Keratinocyte (primary cell): ENCODE data around the gene PRKCE. TPM values are rescaled to one million over a fixed set of nuclear protein-coding genes. Genes with fewer than 3 reads are reported as not detected.

Source experiments
- DNase-seq: peaks from one replicate; pipeline ENCODE4 v3.0.0-alpha.2; 2011; ENCODE audit warnings: low read depth, missing footprints, low spot score
- FAIRE-seq: peaks from 2 replicates; lab custom pipeline; 2011; peaks lifted over from hg19 to GRCh38; lab: Jason Lieb, UNC
- H2AFZ ChIP-seq: 2 replicates; pipeline ENCODE4 v1.6.0; 2012; ENCODE audit warnings: low read length, control low read depth, inconsistent platforms; ENCODE audit not compliant: control insufficient read depth
- H3K27ac ChIP-seq: 2 replicates; pipeline ENCODE4 v1.5.1; 2011; ENCODE audit warnings: low read length; ENCODE audit not compliant: control insufficient read depth, insufficient read depth
- H3K27me3 ChIP-seq: 3 replicates; pipeline ENCODE4 v1.6.0; 2011; ENCODE audit warnings: low read length; ENCODE audit not compliant: control insufficient read depth, insufficient read depth; ENCODE audit errors: extremely low read depth
- H3K36me3 ChIP-seq, 2 experiments: 2 replicates in 1 of 2; 3 replicates in 1 of 2; pipeline ENCODE4 v1.5.1; 2011; ENCODE audit warnings: low read length in 2 of 2, mild to moderate bottlenecking in 1 of 2; ENCODE audit not compliant: control insufficient read depth in 2 of 2, insufficient read depth in 2 of 2; ENCODE audit errors: extremely low read depth in 1 of 2
- H3K4me1 ChIP-seq: 3 replicates; pipeline ENCODE4 v1.5.1; 2011; ENCODE audit warnings: low read length; ENCODE audit not compliant: control insufficient read depth, insufficient read depth; ENCODE audit errors: extremely low read depth
- H3K4me2 ChIP-seq: 3 replicates; pipeline ENCODE4 v1.6.0; 2011; ENCODE audit warnings: low read depth, low read length; ENCODE audit not compliant: control insufficient read depth, insufficient read depth; ENCODE audit errors: extremely low read depth
- H3K4me3 ChIP-seq, 3 experiments: fragments of 200-600 bp in 1 of 3; sonication (generic) in 1 of 3; 2 replicates in 2 of 3; 3 replicates in 1 of 3; pipeline ENCODE4 v1.5.1; 2011 to 2016; ENCODE audit warnings: low read length in 3 of 3, mild to moderate bottlenecking in 3 of 3, control low read depth in 2 of 3, inconsistent platforms in 1 of 3, low read depth in 1 of 3, mixed read lengths in 1 of 3, mixed run types in 1 of 3, moderate library complexity in 1 of 3; ENCODE audit not compliant: control insufficient read depth in 2 of 3, insufficient read depth in 2 of 3; ENCODE audit errors: extremely low read depth in 1 of 3
- H3K79me2 ChIP-seq: 2 replicates; pipeline ENCODE4 v1.6.0; 2012; ENCODE audit warnings: low read length; ENCODE audit not compliant: control insufficient read depth, insufficient read depth
- H3K9ac ChIP-seq: 3 replicates; pipeline ENCODE4 v1.6.0; 2011; ENCODE audit warnings: low read length; ENCODE audit not compliant: control insufficient read depth, insufficient read depth; ENCODE audit errors: extremely low read depth
- H3K9me1 ChIP-seq: 3 replicates; pipeline ENCODE4 v1.6.0; 2011; ENCODE audit warnings: low read length; ENCODE audit not compliant: control insufficient read depth, insufficient read depth; ENCODE audit errors: extremely low read depth
- H3K9me3 ChIP-seq: 2 replicates; pipeline ENCODE4 v1.5.1; 2012; ENCODE audit warnings: low read depth, low read length; ENCODE audit not compliant: control insufficient read depth
- H4K20me1 ChIP-seq: 3 replicates; pipeline ENCODE4 v1.6.0; 2011; ENCODE audit warnings: low read length; ENCODE audit not compliant: control insufficient read depth, insufficient read depth; ENCODE audit errors: extremely low read depth
- CTCF ChIP-seq, 3 experiments: IDR thresholded peaks in 1 of 3; conservative IDR thresholded peaks in 1 of 3; optimal IDR thresholded peaks in 1 of 3; 2 replicates in 2 of 3; 3 replicates in 1 of 3; pipeline versions ENCODE3 to v1.5.1; 2011; ENCODE audit warnings: low read length in 3 of 3, mild to moderate bottlenecking in 3 of 3, moderate library complexity in 2 of 3, control low read depth in 1 of 3, inconsistent platforms in 1 of 3; ENCODE audit not compliant: insufficient read depth in 2 of 3; ENCODE audit errors: extremely low read depth in 1 of 3
- EZH2 ChIP-seq: IDR thresholded peaks from one replicate; pipeline ENCODE4 v1.6.1; 2012; ENCODE audit warnings: inconsistent platforms, mild to moderate bottlenecking, low read length, moderate library complexity
- dilution Hi-C: fragments of 300-500 bp; cut with MboI; formaldehyde crosslinking; loops from one replicate; pipeline ENCODE4 v1.7.0; 2020; ENCODE audit warnings: low sequenced_read_pairs; ENCODE audit not compliant: extremely low pct_ligation_motif_present
- polyA plus RNA-seq, 5 experiments: library from polyadenylated mRNA; depleted of rRNA in 3 of 5; stranded (reverse) in 3 of 5; stranded (forward) in 1 of 5; unstranded in 1 of 5; fragments of >200 nt; gene quantifications; 1 replicate in 1 of 5; 2 replicates in 3 of 5; 3 replicates in 1 of 5; pipeline versions ENCODE4 v1.2.1 to v1.2.3, GENCODE V29; 2011 to 2012; ENCODE audit warnings: missing spikeins in 2 of 5, low read depth in 1 of 5, low replicate concordance in 1 of 5

Gene PRKCE
- polyA plus RNA-seq, 1 donor (not counting 4 experiments of a cell fraction or from before 2014, with no cell fraction given), result 2.0 TPM

DNA sequence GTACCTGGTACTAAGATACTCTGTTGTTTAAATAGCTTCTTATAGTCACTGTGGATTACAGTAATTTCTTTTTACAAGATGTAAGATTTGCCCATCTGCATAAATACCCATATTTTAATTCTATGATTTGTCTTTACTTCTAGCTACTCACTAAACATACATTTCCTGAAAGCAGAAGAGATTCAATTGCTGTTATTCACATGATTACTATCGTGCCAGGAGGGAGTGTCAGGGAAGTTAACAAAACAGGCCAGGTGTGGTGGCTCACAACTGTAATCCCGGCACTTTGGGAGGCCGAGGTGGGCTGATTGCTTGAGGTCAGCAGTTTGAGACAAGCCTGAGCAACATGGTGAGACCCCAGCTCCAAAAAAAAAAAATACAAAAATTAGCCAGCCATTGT is 33.8 kb downstream of the PRKCE start:
- no peak for FAIRE-seq
- peaks cover 34% of the 10 kb centered on the region for H3K4me1 ChIP-seq
- dilution Hi-C loops, result no loop called here

DNA sequence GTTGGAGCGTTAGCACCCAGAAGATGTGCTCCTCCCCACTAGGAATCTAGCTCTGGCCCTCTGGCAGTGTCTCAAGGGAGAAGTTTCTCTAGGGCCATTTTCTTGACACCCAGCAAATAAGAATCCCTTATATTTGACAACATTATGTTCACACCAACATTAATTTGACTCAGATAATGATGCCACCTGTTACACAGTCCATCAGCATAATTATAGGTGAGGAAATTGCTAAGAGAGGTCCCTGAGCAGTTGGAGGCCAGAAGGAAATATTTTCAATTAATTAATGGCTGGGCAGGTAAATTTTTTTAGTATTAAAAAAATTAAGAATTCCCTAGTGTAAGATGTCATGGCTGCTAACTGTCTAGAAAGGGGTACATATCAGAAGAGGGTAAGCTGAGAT is 36.5 kb downstream of the PRKCE start:
- Histone ChIP-seq H3K9me3 (no peaks in the 10 kb centered on the region), H3K36me3 (no peaks in the 10 kb centered on the region), H3K79me2 (no peaks in the 10 kb centered on the region), H3K4me2 (no peak overlapping the region), H4K20me1 (no peaks in the 10 kb centered on the region), H3K9me1 (no peaks in the 10 kb centered on the region), H3K4me3 (no peak overlapping the region), H3K9ac (no peak overlapping the region), H3K27ac (no peak overlapping the region), H3K27me3 (no peaks in the 10 kb centered on the region), H3K4me1 (peaks cover 18% of the 10 kb centered on the region), H2AFZ (no peak overlapping the region)
- DNase-seq, result no peak
- TF ChIP-seq EZH2 (no peak), CTCF (optimal IDR thresholded peaks at IDR 0.05 in 1 of 3, IDR thresholded peaks at IDR 0.05 in 1 of 3, conservative IDR thresholded peaks at IDR 0.05 in 1 of 3; ENCODE audit: extremely low read depth in 1 of 3, insufficient read depth in 2 of 3, low read length in 3 of 3) (no peak)
- dilution Hi-C loops, result no loop called here
- FAIRE-seq, result no peak

More for the DNA sequence above, 33.8 kb downstream of the PRKCE start:
- DNase-seq, result no peak
- H3K27me3 ChIP-seq, result no peaks in the 10 kb centered on the region
- no peak overlapping the region for H2AFZ ChIP-seq
- no peak overlapping the region for H3K4me3 ChIP-seq
- no peak for TF ChIP-seq EZH2
- TF ChIP-seq CTCF (optimal IDR thresholded peaks at IDR 0.05 in 1 of 3, IDR thresholded peaks at IDR 0.05 in 1 of 3, conservative IDR thresholded peaks at IDR 0.05 in 1 of 3; ENCODE audit: extremely low read depth in 1 of 3, insufficient read depth in 2 of 3, low read length in 3 of 3), result no peak
- no peak overlapping the region for H3K9ac ChIP-seq
- H3K9me1 ChIP-seq, result no peaks in the 10 kb centered on the region
- H3K79me2 ChIP-seq, result no peaks in the 10 kb centered on the region
- no peaks in the 10 kb centered on the region for H3K9me3 ChIP-seq
- H3K36me3 ChIP-seq, result no peaks in the 10 kb centered on the region
- H3K27ac ChIP-seq, result no peak overlapping the region
- no peaks in the 10 kb centered on the region for H4K20me1 ChIP-seq
- H3K4me2 ChIP-seq, result peak overlapping the region; percentile 51
